GM19099 (cell line): Measurements from ENCODE around the gene CYP2R1.

Experiments used
- POLR2A ChIP-seq: IDR thresholded peaks from 3 replicates; pipeline ENCODE4 v1.6.1; 2011; ENCODE audit warnings: low read depth; ENCODE audit not compliant: insufficient read length; ENCODE audit errors: extremely low read depth

Gene CYP2R1

DNA sequence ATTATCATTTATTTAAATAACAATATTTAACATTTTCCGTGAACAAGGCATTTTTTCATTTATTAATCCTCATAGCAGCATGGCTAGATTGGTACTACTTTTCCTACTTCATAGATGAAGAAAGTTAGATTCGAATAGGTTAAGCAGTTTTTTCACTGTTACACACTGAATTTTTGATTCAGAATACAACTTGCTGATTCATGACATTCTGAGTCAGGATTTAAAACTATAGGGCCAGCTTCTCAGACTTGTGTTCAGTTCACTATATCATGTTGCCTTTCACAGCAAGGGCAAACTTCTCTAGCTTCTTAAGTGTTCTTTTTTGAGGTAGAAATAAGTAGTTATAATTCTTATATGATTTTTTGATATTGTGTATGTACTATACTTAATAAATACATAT is 31.5 kb downstream of the CYP2R1 start:
- TF ChIP-seq POLR2A = no peak

DNA sequence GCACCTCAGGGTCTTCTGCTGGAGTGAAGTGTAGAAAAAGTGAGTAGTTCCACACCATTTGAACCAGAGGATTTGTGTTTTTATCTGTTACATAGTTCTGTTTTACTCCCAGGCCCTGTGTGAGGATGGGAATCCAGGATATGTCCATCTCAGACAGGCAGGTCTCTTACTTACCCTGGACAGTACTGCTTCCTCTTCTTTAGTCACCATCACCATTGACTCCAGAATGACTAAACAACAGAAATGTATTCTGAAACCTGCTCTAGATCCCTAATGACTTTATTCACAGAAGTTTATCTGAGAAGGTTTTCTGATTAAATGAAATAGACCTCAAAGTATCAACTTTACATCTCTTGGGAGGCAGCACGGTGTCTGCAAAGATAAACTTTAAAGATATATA is 33.6 kb downstream of the CYP2R1 start:
- TF ChIP-seq POLR2A = no peak

DNA sequence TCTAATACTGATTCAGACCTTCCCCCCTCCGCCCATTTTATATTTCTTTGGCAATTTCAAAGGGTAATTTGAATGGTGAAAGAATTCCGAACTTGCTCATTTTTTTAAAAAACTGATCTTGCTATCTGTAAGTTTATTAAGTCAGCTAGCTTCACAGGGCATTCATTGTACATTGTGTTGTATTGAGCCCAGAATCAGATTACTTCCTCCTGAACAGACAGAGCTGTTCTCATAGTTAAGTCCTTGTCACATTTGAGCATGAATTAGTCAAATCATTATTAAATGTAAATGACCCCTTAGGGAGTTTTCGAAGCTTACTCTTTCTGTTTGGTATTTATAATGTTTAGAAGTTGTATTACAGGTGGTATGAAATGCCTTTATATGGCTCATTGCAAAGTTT is 34.4 kb downstream of the CYP2R1 start:
- no peak for TF ChIP-seq POLR2A

DNA sequence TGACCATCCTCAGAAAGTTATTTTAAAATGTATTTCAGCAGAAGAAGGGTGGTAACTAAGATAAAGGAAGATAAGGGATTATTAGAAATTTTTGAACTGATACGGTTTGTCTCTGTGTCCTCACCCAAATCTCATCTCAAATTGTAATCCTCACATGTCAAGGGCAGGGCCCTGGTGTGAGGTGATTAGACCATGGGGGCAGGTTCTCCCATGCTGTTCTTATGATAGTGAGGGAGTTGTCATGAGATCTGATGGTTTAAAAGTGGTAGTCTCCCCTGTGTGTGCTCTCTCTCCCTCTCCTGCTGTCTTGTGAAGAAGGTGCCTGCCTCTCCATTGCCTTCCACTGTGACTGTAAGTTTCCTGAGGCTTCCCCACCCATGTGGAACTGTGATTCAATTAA is 36.1 kb downstream of the CYP2R1 start:
- no peak for TF ChIP-seq POLR2A

DNA sequence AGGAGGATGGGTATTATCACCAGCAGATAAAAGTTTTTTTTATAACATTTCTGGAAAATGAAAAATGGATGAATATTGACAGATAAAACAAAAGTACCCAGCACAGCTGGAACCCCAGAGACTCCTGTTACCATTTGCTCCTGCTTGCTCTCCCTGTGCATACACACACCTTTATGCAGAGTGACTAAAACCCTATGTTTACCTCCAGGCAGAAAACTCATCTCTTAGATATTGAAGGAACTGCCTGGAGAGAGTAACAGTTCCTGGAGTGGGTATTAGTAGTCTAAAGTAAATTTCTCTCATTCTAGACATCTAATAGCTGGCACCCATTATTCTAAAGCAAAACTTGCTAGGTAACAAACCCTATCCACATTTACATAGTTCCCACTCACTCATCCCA is 38.0 kb downstream of the CYP2R1 start:
- no peak for TF ChIP-seq POLR2A

DNA sequence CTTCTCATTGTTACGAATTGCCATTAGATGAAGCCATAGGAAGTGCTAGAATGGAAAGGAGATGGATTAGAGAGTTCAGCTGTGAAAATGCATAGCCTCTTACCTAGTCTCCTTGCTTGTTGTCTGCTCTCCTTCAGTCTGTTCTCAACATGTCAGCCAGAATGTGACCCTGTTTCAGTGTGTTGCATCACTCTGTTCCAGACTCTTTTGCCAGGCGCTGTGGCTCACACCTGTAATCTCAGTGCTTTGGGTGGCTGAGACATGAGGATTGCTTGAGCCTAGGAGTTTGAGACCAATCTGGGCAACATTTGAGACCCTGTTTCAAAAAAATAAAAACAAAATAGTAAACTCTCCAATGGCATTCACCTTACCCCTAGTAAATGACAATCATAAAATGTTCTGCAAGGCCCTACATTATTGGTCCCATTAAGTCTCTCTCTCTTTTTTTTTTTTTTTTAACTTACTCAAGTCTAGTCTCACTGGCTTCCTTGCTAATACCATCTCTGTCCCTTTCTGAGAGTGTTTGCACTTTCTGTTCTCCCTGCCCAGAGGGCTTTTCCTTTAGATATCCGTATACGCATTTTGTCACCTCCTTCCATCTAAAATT is 39.4 kb downstream of the CYP2R1 start:
- no peak for TF ChIP-seq POLR2A

DNA sequence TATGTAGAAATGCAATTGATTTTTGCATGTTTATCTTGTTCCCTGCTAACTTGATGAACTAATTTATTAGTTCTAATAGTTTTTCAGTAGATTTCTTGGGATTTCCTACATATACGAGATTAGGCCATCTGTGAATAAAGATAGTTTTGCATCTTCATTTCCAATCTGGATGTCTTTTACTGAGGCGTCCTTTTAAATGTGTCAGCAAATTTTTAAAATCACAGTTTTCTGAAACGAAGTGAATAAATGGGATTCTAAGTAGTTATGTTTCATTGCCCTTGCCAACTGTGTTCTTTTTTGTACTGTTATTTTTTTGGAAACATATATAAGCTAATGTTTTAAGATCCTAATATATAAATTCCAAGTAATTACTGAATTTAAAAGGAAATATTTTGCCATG is 50.0 kb downstream of the CYP2R1 start:
- no peak for TF ChIP-seq POLR2A

DNA sequence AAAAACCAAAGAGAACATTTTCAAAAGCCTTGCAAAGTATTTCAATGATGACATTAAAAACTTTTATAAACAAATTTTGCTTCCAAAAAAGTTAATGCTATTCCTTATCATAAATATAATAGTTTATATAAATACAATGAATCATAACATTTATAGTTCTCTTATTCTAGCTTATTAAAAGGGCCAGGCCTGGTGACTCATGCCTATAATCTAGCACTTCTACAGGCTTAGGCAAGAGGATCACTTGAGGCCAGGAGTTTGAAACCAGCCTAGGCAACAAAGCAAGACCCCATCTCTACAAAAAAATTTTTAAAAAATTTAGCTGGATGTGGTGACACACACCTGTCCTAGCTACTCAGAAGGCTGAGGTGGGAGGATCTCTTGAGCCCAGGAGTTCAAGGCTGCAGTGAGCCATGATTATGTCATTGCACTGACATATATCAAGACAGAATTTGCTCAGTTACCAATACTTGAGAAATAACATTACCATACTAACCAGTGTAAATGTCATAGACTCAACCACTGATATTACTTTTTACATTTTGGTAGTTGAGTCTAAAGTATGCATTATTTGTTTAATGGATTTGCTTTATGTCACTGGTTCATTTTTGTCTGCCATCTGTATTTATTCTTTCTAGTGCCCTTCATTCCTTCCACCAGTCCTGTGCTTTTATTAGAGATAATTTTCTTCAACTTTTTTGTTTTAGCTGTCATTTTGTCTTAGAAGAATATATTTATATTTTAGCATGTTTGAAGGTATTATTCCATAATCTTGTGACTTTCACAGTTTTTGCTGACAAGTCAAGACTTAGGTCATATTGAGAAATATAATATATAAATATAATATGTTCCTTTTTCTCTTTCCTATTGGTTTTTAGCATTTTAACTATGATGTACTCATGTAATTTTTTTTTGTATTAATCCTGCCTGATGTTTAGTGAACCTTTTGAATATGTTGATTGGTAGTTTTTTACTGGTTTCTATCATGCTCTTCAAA is 56.2 kb downstream of the CYP2R1 start:
- TF ChIP-seq POLR2A = no peak
